HepG2 (cell line): ENCODE results near the gene PRRC2A.

Source experiments
- CHD4 ChIP-seq: fragments of 200-600 bp; sonication (generic); IDR thresholded peaks from 2 replicates; pipeline ENCODE4 v1.7.0; 2017; ENCODE audit warnings: mild to moderate bottlenecking, low read length, borderline replicate concordance
- CREB1 ChIP-seq, 2 experiments: fragments of 450-650 bp in 1 of 2; IDR thresholded peaks; 2 replicates each; pipeline ENCODE4 v1.6.1; 2016 to 2017; ENCODE audit warnings: control low read depth in 1 of 2, mild to moderate bottlenecking in 1 of 2, missing compliant biosample characterization in 1 of 2, missing genetic modification characterization in 1 of 2
- CTCF ChIP-seq: sonication (generic); formaldehyde crosslinking; IDR thresholded peaks from 2 replicates; pipeline ENCODE4 v1.5.0; 2020; ENCODE audit warnings: mild to moderate bottlenecking, missing genetic modification reagents, moderate library complexity
- ETV5 ChIP-seq: IDR thresholded peaks from 2 replicates; pipeline ENCODE4 v1.6.1; 2018; ENCODE audit warnings: missing biosample characterization, missing genetic modification reagents, inconsistent platforms, borderline replicate concordance
- EZH2 ChIP-seq: conservative IDR thresholded peaks from 2 replicates; pipeline ENCODE4 v1.6.1; 2012; ENCODE audit warnings: mild to moderate bottlenecking, low read depth, low read length, moderate library complexity
- HOXD1 ChIP-seq: sonication (generic); formaldehyde crosslinking; IDR thresholded peaks from 2 replicates; pipeline ENCODE4 v1.5.0; 2020; ENCODE audit warnings: missing genetic modification reagents
- MYC ChIP-seq: sonication (generic); formaldehyde crosslinking; IDR thresholded peaks from 2 replicates; pipeline ENCODE4 v1.9.0; 2021; ENCODE audit warnings: missing genetic modification reagents, borderline replicate concordance
- PATZ1 ChIP-seq: sonication (generic); formaldehyde crosslinking; IDR thresholded peaks from 2 replicates; pipeline ENCODE4 v1.4.0; 2020; ENCODE audit warnings: missing genetic modification reagents
- ZBTB37 ChIP-seq: sonication (generic); formaldehyde crosslinking; IDR thresholded peaks from 2 replicates; pipeline ENCODE4 v1.4.0; 2020; ENCODE audit warnings: mild to moderate bottlenecking, missing genetic modification reagents
- ZNF446 ChIP-seq: sonication (generic); formaldehyde crosslinking; IDR thresholded peaks from 2 replicates; pipeline ENCODE4 v1.5.0; 2020; ENCODE audit warnings: mild to moderate bottlenecking, missing genetic modification reagents
- TF ChIP-seq, protein P1 (sequence below): sonication (generic); formaldehyde crosslinking; IDR thresholded peaks from 2 replicates; pipeline ENCODE4 v1.4.0; 2020; ENCODE audit warnings: low read depth, mild to moderate bottlenecking, missing genetic modification reagents
- TF ChIP-seq, protein P2 (sequence below): sonication (generic); formaldehyde crosslinking; IDR thresholded peaks from 2 replicates; pipeline ENCODE4 v1.8.1; 2023; ENCODE audit warnings: mild to moderate bottlenecking, inconsistent platforms, moderate library complexity, missing genetic modification reagents, borderline replicate concordance
- TF ChIP-seq, protein P3 (sequence below): sonication (generic); formaldehyde crosslinking; IDR thresholded peaks from 2 replicates; pipeline ENCODE4 v1.5.1; 2020; ENCODE audit warnings: mild to moderate bottlenecking, missing genetic modification reagents, moderate library complexity

DNA sequence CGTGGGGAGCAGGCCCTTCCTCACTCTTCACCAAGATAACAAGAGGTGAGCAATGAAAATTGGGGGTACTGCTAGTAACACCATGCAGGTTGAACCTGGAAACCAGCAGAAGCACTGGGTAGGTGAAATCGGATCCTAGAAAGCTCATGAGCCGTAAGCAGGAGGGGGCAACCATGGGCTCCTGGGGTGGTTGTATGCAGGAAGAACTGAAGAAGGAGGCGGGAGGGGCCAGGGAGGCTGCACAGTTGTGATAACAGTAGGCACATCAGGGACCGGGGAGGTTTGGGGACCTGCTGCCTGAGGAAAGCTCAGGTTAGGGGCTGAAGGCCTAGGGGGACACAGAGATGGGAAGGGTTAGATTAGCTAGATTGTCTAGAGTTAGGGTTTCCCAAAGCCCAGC, 66.0 kb downstream of the PRRC2A start:
- TF ChIP-seq, protein P1, sequence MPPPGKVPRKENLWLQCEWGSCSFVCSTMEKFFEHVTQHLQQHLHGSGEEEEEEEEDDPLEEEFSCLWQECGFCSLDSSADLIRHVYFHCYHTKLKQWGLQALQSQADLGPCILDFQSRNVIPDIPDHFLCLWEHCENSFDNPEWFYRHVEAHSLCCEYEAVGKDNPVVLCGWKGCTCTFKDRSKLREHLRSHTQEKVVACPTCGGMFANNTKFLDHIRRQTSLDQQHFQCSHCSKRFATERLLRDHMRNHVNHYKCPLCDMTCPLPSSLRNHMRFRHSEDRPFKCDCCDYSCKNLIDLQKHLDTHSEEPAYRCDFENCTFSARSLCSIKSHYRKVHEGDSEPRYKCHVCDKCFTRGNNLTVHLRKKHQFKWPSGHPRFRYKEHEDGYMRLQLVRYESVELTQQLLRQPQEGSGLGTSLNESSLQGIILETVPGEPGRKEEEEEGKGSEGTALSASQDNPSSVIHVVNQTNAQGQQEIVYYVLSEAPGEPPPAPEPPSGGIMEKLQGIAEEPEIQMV (CRISPR knock-in tag): no peak
- TF ChIP-seq CREB1 (IDR thresholded peaks at IDR 0.05) (no peak), CREB1 (CRISPR knock-in tag; IDR thresholded peaks at IDR 0.05) (no peak), HOXD1 (CRISPR knock-in tag) (no peak), ETV5 (no peak), CHD4 (no peak), EZH2 (no peak), ZNF446 (CRISPR knock-in tag) (no peak), ZBTB37 (no peak), PATZ1 (no peak), MYC (CRISPR knock-in tag) (no peak), CTCF (CRISPR knock-in tag) (no peak)
- TF ChIP-seq, protein P2, sequence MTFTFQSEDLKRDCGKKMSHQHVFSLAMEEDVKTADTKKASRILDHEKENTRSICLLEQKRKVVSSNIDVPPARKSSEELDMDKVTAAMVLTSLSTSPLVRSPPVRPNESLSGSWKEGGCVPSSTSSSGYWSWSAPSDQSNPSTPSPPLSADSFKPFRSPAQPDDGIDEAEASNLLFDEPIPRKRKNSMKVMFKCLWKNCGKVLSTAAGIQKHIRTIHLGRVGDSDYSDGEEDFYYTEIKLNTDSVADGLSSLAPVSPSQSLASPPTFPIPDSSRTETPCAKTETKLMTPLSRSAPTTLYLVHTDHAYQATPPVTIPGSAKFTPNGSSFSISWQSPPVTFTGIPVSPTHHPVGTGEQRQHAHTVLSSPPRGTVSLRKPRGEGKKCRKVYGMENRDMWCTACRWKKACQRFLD: no peak
- TF ChIP-seq, protein P3, sequence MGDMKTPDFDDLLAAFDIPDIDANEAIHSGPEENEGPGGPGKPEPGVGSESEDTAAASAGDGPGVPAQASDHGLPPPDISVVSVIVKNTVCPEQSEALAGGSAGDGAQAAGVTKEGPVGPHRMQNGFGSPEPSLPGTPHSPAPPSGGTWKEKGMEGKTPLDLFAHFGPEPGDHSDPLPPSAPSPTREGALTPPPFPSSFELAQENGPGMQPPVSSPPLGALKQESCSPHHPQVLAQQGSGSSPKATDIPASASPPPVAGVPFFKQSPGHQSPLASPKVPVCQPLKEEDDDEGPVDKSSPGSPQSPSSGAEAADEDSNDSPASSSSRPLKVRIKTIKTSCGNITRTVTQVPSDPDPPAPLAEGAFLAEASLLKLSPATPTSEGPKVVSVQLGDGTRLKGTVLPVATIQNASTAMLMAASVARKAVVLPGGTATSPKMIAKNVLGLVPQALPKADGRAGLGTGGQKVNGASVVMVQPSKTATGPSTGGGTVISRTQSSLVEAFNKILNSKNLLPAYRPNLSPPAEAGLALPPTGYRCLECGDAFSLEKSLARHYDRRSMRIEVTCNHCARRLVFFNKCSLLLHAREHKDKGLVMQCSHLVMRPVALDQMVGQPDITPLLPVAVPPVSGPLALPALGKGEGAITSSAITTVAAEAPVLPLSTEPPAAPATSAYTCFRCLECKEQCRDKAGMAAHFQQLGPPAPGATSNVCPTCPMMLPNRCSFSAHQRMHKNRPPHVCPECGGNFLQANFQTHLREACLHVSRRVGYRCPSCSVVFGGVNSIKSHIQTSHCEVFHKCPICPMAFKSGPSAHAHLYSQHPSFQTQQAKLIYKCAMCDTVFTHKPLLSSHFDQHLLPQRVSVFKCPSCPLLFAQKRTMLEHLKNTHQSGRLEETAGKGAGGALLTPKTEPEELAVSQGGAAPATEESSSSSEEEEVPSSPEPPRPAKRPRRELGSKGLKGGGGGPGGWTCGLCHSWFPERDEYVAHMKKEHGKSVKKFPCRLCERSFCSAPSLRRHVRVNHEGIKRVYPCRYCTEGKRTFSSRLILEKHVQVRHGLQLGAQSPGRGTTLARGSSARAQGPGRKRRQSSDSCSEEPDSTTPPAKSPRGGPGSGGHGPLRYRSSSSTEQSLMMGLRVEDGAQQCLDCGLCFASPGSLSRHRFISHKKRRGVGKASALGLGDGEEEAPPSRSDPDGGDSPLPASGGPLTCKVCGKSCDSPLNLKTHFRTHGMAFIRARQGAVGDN (CRISPR knock-in tag): no peak
